T47D (cell line): ENCODE results near the gene KRT33A.
A peak's percentile ranks its signal among the peaks of the same experiment; 100 is the strongest.

Experiments used
- DNase-seq, 2 experiments: peaks; one replicate each; pipeline versions ENCODE4 v3.0.0 to v3.0.0-alpha.2; 2011 to 2012; ENCODE audit warnings: low read depth in 1 of 2, low spot score in 1 of 2
- JUND ChIP-seq: IDR thresholded peaks from 2 replicates; pipeline ENCODE4 v1.6.1; 2012; ENCODE audit warnings: low read depth
- in situ Hi-C: cut with HindIII; loops from 2 replicates; pipeline ENCODE4 v1.10.0; 2016; ENCODE audit warnings: low sequenced_read_pairs, low pct_unique_long_range_greater_than_20kb

Gene KRT33A

GRCh38 chr17:41333836-41334235 lies 16.8 kb downstream of the KRT33A start:
- no peak for TF ChIP-seq JUND
- in situ Hi-C loops, result no loop called here
- DNase-seq, result no peak

GRCh38 chr17:41333098-41333497 lies 17.5 kb downstream of the KRT33A start:
- no peak for TF ChIP-seq JUND
- DNase-seq, result no peak
- in situ Hi-C loops, result no loop called here

- no peak for DNase-seq
- no peak for TF ChIP-seq JUND
- in situ Hi-C loops, result no loop called here
Observed at GRCh38 chr17:41332239-41332638, 18.4 kb downstream of the KRT33A start.

- no peak for DNase-seq
- in situ Hi-C loops, result no loop called here
Observed at GRCh38 chr17:41331606-41332005, 19.0 kb downstream of the KRT33A start.

GRCh38 chr17:41329279-41329948 lies 21.2 kb downstream of the KRT33A start:
- no peak for TF ChIP-seq JUND
- peak; percentile 56 to 89 for DNase-seq
- in situ Hi-C loops, result no loop called here

More at GRCh38 chr17:41331606-41332005, 19.0 kb downstream of the KRT33A start:
- TF ChIP-seq JUND, result no peak

- no peak for DNase-seq
- TF ChIP-seq JUND, result no peak
- in situ Hi-C loops, result no loop called here
Observed at GRCh38 chr17:41328207-41328606, 22.4 kb downstream of the KRT33A start.

GRCh38 chr17:41327411-41328120 lies 23.1 kb downstream of the KRT33A start:
- in situ Hi-C loops, result no loop called here
- no peak for DNase-seq
- no peak for TF ChIP-seq JUND

- no peak for TF ChIP-seq JUND
- DNase-seq, result no peak
- in situ Hi-C loops, result no loop called here
Observed at GRCh38 chr17:41326173-41327145, 24.2 kb downstream of the KRT33A start.

GRCh38 chr17:41325611-41326010 lies 25.0 kb downstream of the KRT33A start:
- in situ Hi-C loops, result no loop called here
- no peak for TF ChIP-seq JUND
- DNase-seq, result no peak

- in situ Hi-C loops, result no loop called here
- DNase-seq, result no peak
- TF ChIP-seq JUND, result no peak
Observed at GRCh38 chr17:41325126-41325525, 25.5 kb downstream of the KRT33A start.

- no peak for TF ChIP-seq JUND
- in situ Hi-C loops, result no loop called here
- peak; percentile 79 to 94 for DNase-seq
Observed at GRCh38 chr17:41324180-41325075, 26.2 kb downstream of the KRT33A start.
